OCI-LY7 (cell line): ENCODE results near the gene RNF144B. TPM values are rescaled to one million over a fixed set of nuclear protein-coding genes. Genes with fewer than 3 reads are reported as not detected.

ENCODE experiments used
- BruUV-seq: library from RNA; stranded (reverse); fragments of 400-500 nt; replicated peaks from 2 replicates; lab custom pipeline; 2021; lab: Mats Ljungman, UMichigan
- CTCF ChIA-PET: fragments of 300-600 bp; sonication (Branson Sonifier 250); formaldehyde crosslinking; loops from one replicate; lab custom pipeline; 2022; ENCODE audit warnings: antibody characterized with exemption; ENCODE audit not compliant: unreplicated experiment; lab: Charles Lee
- POLR2A ChIA-PET: fragments of 300-600 bp; sonication (Branson Sonifier 250); formaldehyde crosslinking; loops from one replicate; lab custom pipeline; 2022; ENCODE audit warnings: antibody characterized with exemption; lab: Charles Lee
- DNase-seq: peaks from one replicate; pipeline ENCODE4 v3.0.0-alpha.2; 2015; ENCODE audit warnings: low spot score
- H2AFZ ChIP-seq: fragments of 200-600 bp; sonication (generic), shearing (Covaris generic); 2 replicates; pipeline ENCODE4 v1.6.1; 2014; ENCODE audit warnings: mild to moderate bottlenecking, antibody characterized with exemption, low read length, moderate library complexity
- H3K27ac ChIP-seq: fragments of 200-600 bp; sonication (generic); 2 replicates; pipeline ENCODE4 v1.5.1; 2014; ENCODE audit warnings: mixed run types, low read depth, mild to moderate bottlenecking, moderate library complexity, low read length, inconsistent platforms; ENCODE audit not compliant: poor library complexity, severe bottlenecking
- H3K36me3 ChIP-seq: fragments of 200-600 bp; sonication (generic); 2 replicates; pipeline ENCODE4 v1.6.1; 2014; ENCODE audit warnings: mild to moderate bottlenecking, antibody characterized with exemption, low read length, moderate library complexity, mixed read lengths; ENCODE audit not compliant: insufficient read depth
- H3K4me1 ChIP-seq: fragments of 200-600 bp; sonication (generic); 2 replicates; pipeline ENCODE4 v1.5.1; 2014; ENCODE audit warnings: mild to moderate bottlenecking, low read length; ENCODE audit not compliant: insufficient read depth, poor library complexity, severe bottlenecking
- H3K4me2 ChIP-seq: fragments of 200-600 bp; sonication (generic); 2 replicates; pipeline ENCODE4 v1.6.1; 2014; ENCODE audit warnings: mild to moderate bottlenecking, low read length
- H3K4me3 ChIP-seq: fragments of 200-600 bp; sonication (generic); 2 replicates; pipeline ENCODE4 v1.5.1; 2014; ENCODE audit warnings: mild to moderate bottlenecking, low read depth, low read length; ENCODE audit not compliant: poor library complexity, severe bottlenecking
- H3K79me2 ChIP-seq: fragments of 200-600 bp; sonication (generic); 2 replicates; pipeline ENCODE4 v1.6.1; 2016; ENCODE audit warnings: low read depth, mild to moderate bottlenecking, low read length, moderate library complexity, mixed read lengths; ENCODE audit not compliant: insufficient read depth
- H3K9me2 ChIP-seq: fragments of 200-600 bp; sonication (generic); 2 replicates; pipeline ENCODE4 v1.6.1; 2016; ENCODE audit warnings: mild to moderate bottlenecking, low read length, mixed read lengths; ENCODE audit not compliant: insufficient read depth
- H3K9me3 ChIP-seq: fragments of 200-600 bp; sonication (generic); 2 replicates; pipeline ENCODE4 v1.6.1; 2014; ENCODE audit warnings: mild to moderate bottlenecking, mixed run types, low read length, mixed read lengths
- H4K20me1 ChIP-seq: fragments of 200-600 bp; sonication (generic); 2 replicates; pipeline ENCODE4 v1.6.1; 2014; ENCODE audit warnings: mild to moderate bottlenecking, antibody characterized with exemption, low read length, moderate library complexity, mixed read lengths; ENCODE audit not compliant: insufficient read depth
- EZH2phosphoT487 ChIP-seq: fragments of 200-600 bp; sonication (generic); IDR thresholded peaks from 2 replicates; pipeline ENCODE4 v1.6.1; 2018; ENCODE audit warnings: low read depth, borderline replicate concordance, mild to moderate bottlenecking, mixed run types, antibody characterized with exemption, low read length, moderate library complexity, mixed read lengths
- intact Hi-C: fragments of 100-400 bp; cut with micrococcal nuclease; formaldehyde crosslinking; loops from one replicate; pipeline ENCODE4 v1.10.0; 2022; ENCODE audit not compliant: unreplicated experiment
- total RNA-seq, 2 experiments: library from RNA; depleted of rRNA in 1 of 2; stranded (reverse); fragments of >200 nt in 1 of 2; shearing (Covaris generic) in 1 of 2; gene quantifications; 2 replicates each; pipeline ENCODE4 v1.2.3, GENCODE V29; 2014 to 2022
- TF ChIP-seq, protein P1 (sequence below): fragments of 200-600 bp; sonication (generic); conservative IDR thresholded peaks from 2 replicates; pipeline ENCODE4 v1.5.1; 2014; ENCODE audit warnings: mild to moderate bottlenecking, antibody characterized with exemption, low read length, moderate library complexity, mixed read lengths

Gene RNF144B
- total RNA-seq, 2 experiments from 2014 or later: 83.4 to 151 TPM

DNA sequence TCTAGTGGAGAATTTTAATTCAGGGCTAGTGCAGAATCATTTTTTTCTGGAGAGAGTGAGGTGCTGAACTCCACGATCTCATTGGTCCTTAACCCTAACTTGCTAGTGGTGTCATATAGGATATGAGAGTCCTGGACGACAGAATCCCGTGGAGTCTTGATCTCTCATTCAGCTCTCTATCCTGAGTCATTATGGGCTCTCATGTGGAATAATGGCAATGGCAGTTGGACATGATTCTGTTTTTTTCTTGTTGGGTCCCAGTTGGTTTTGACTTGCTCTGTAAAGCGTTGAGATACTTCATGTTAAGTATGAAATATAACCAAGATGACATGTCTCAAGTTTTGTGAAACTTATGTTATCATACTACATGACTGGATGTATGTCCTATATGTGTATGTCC, 6.3 kb upstream of the RNF144B start:
- TF ChIP-seq, protein P1, sequence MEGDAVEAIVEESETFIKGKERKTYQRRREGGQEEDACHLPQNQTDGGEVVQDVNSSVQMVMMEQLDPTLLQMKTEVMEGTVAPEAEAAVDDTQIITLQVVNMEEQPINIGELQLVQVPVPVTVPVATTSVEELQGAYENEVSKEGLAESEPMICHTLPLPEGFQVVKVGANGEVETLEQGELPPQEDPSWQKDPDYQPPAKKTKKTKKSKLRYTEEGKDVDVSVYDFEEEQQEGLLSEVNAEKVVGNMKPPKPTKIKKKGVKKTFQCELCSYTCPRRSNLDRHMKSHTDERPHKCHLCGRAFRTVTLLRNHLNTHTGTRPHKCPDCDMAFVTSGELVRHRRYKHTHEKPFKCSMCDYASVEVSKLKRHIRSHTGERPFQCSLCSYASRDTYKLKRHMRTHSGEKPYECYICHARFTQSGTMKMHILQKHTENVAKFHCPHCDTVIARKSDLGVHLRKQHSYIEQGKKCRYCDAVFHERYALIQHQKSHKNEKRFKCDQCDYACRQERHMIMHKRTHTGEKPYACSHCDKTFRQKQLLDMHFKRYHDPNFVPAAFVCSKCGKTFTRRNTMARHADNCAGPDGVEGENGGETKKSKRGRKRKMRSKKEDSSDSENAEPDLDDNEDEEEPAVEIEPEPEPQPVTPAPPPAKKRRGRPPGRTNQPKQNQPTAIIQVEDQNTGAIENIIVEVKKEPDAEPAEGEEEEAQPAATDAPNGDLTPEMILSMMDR: no peak
- no peak for TF ChIP-seq EZH2phosphoT487
- Histone ChIP-seq H3K4me1 (peaks cover 67% of the 10 kb centered on the region), H3K4me2 (peak overlapping the region; percentile 77), H3K27ac (peak overlapping the region; percentile 66), H3K9me2 (no peaks in the 10 kb centered on the region), H3K4me3 (peak overlapping the region; percentile 65), H3K79me2 (peaks cover 3% of the 10 kb centered on the region; the same call in 1 of the 2 replicates), H3K9me3 (peaks cover 25% of the 10 kb centered on the region; the same call in 1 of the 2 replicates), H4K20me1 (no peaks in the 10 kb centered on the region), H3K36me3 (peaks cover 3% of the 10 kb centered on the region; the same call in 1 of the 2 replicates), H2AFZ (peak overlapping the region; percentile 96)
- POLR2A ChIA-PET: interaction anchor here (0.6 to 4.4 kb wide), 14 partner anchors 10 to 118 kb away, joined by 3 to 46 read pairs (median 8); no protein-coding TSS in a partner anchor
- DNase-seq: no peak
- intact Hi-C loops: loop anchor here (1.0 kb wide), 1 partner anchor 22 kb away; no protein-coding TSS in a partner anchor
- CTCF ChIA-PET: interaction anchor here (1.1 kb wide), 1 partner anchor 20 kb away, joined by 6 read pairs; no protein-coding TSS in a partner anchor
- BruUV-seq: TSS peak; percentile 71

DNA sequence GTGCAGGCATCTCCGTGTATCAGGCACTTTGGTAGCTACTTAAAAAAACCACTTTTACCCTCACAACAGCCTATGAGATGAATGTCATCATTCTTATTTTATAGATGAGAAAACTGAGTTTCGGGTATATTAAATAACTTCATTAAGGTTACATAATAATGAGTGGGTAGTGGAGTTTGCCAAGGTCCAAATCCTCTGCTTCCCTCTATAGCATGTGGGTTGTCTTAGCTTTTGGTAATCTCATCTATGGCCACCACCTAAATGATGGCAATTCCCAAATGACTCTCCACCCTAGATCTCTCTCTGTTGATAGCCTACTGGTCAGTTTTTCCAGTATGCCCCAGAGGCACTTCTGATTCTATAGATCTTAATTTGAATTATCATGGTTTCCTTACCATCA, 3.7 kb upstream of the RNF144B start:
- H3K9me3 ChIP-seq: peaks cover 17% of the 10 kb centered on the region; the same call in 1 of the 2 replicates
- ChIA-PET POLR2A (interaction anchor here (0.9 to 4.4 kb wide), 9 partner anchors 7 to 54 kb away, joined by 3 to 46 read pairs (median 9); no protein-coding TSS in a partner anchor), CTCF (interaction anchor here (1.0 kb wide), 1 partner anchor 14 kb away, joined by 3 read pairs; no protein-coding TSS in a partner anchor)
- peaks cover 28% of the 10 kb centered on the region for H3K79me2 ChIP-seq
- no peak for TF ChIP-seq EZH2phosphoT487
- TF ChIP-seq, protein P1: no peak
- H3K4me3 ChIP-seq: no peak overlapping the region
- no peaks in the 10 kb centered on the region for H3K9me2 ChIP-seq
- peak overlapping the region; percentile 35; the same call in 1 of the 2 replicates for H3K4me2 ChIP-seq
- H3K4me1 ChIP-seq: peaks cover 79% of the 10 kb centered on the region
- intact Hi-C loops: no loop called here
- peaks cover 15% of the 10 kb centered on the region for H3K36me3 ChIP-seq
- no peak for DNase-seq
- H4K20me1 ChIP-seq: peaks cover 8% of the 10 kb centered on the region; the same call in 1 of the 2 replicates
- H2AFZ ChIP-seq: peak overlapping the region; percentile 55; the same call in 1 of the 2 replicates
- no TSS peak for BruUV-seq
- H3K27ac ChIP-seq: peak overlapping the region; percentile 30

DNA sequence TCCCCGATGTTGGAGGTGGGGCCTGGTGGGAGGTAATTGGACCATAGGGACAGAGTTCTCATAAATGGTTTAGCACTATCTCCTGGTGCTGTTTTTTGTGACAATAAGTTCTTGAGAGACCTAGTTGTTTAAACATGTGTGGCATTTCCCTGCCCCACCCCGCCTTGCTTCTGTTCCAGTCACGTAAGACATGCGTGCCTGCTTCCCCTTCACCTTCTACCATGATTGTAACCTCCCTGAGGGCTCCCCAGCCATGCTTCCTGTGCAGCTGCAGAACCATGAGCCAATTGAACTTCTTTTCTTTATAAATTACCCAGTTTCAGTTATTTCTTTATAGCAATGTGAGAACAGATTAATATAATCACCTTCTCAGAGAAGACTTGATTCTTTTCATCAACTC, 2.5 kb upstream of the RNF144B start:
- ChIA-PET CTCF (no interaction called here), POLR2A (interaction anchor here (1.6 to 7.3 kb wide), 6 partner anchors 11 to 56 kb away, joined by 5 to 128 read pairs (median 24); no protein-coding TSS in a partner anchor)
- no peaks in the 10 kb centered on the region for H3K9me2 ChIP-seq
- H3K79me2 ChIP-seq: peaks cover 40% of the 10 kb centered on the region
- DNase-seq: no peak
- H3K27ac ChIP-seq: peak overlapping the region; percentile 29
- peaks cover 13% of the 10 kb centered on the region; the same call in 1 of the 2 replicates for H3K9me3 ChIP-seq
- no peak overlapping the region for H3K4me3 ChIP-seq
- H2AFZ ChIP-seq: peak overlapping the region; percentile 55; the same call in 1 of the 2 replicates
- H3K4me2 ChIP-seq: no peak overlapping the region
- H4K20me1 ChIP-seq: peaks cover 12% of the 10 kb centered on the region; the same call in 1 of the 2 replicates
- TF ChIP-seq, protein P1: no peak
- no peak for TF ChIP-seq EZH2phosphoT487
- H3K36me3 ChIP-seq: peaks cover 27% of the 10 kb centered on the region
- intact Hi-C loops: no loop called here
- peaks cover 70% of the 10 kb centered on the region for H3K4me1 ChIP-seq
- BruUV-seq: no TSS peak
